GM12891 (cell line): ENCODE data around the gene RNF213.

ENCODE experiments used
- POLR2AphosphoS5 ChIP-seq: IDR thresholded peaks from 2 replicates; pipeline ENCODE4 v1.6.1; 2011; ENCODE audit warnings: low read depth, low read length, control low read depth
- TAF1 ChIP-seq: IDR thresholded peaks from 2 replicates; pipeline ENCODE4 v1.6.1; 2011; ENCODE audit warnings: low read depth, low read length, control low read depth

DNA sequence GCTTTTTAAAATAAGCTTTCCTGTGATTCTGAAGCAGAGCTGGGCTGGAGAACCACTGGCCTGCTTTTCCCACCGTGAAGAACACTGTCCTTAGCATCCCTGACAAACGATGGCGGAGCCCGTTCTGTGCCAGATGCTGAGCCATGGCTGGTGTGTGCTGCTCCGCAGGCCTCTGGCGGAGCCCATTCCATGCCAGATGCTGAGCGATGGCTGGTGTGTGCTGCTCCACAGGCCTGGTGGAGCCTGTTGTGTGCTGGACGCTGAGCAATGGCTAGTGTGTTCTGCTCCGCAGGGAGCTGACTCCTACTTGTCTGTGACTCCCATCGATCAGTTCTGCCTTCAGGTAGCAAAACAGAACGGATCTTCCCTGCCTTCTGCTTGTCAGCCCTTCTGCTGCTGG lies 158.6 kb downstream of the RNF213 start:
- TF ChIP-seq TAF1: no peak
- no peak for TF ChIP-seq POLR2AphosphoS5
